Lung (tissue), 13 donors: ENCODE data around the gene ALDH2. TPM values are rescaled to one million over a fixed set of nuclear protein-coding genes. Genes with fewer than 3 reads are reported as not detected.

ENCODE experiments used
- ATAC-seq: fragments of 200-7000 bp; cut with Tn5 transposase; one replicate; pipeline ENCODE4 v1.9.1; 2020; ENCODE audit warnings: moderate number of reproducible peaks; ENCODE audit not compliant: insufficient read depth, low FRiP score
- DNase-seq, 3 donors: peaks; one replicate each; pipeline ENCODE4 v3.0.0-alpha.2; 2013 to 2017
- H3K27ac ChIP-seq, 2 donors: one replicate each; pipeline ENCODE4 v1.5.1; 2013; ENCODE audit warnings: mild to moderate bottlenecking in 2 of 2, moderate library complexity in 2 of 2, control low read depth in 1 of 2, inconsistent platforms in 1 of 2, low read depth in 1 of 2, low read length in 1 of 2
- H3K27me3 ChIP-seq, 3 donors: one replicate each; pipeline ENCODE4 v1.5.1; 2013; ENCODE audit warnings: low read length in 2 of 3; ENCODE audit not compliant: control insufficient read depth in 3 of 3, insufficient read depth in 3 of 3
- H3K36me3 ChIP-seq, 4 donors: one replicate each; pipeline ENCODE4 v1.5.1; 2013; ENCODE audit warnings: low read length in 4 of 4, mild to moderate bottlenecking in 1 of 4, moderate library complexity in 1 of 4; ENCODE audit not compliant: control insufficient read depth in 4 of 4, insufficient read depth in 4 of 4
- H3K4me1 ChIP-seq, 5 donors: one replicate each; pipeline ENCODE4 v1.5.1; 2013; ENCODE audit warnings: low read length in 5 of 5, mild to moderate bottlenecking in 2 of 5, moderate library complexity in 1 of 5; ENCODE audit not compliant: control insufficient read depth in 5 of 5, insufficient read depth in 5 of 5
- H3K4me3 ChIP-seq: one replicate; pipeline ENCODE4 v1.5.1; 2013; ENCODE audit warnings: mild to moderate bottlenecking, control low read depth, moderate library complexity
- H3K9ac ChIP-seq, 2 donors: one replicate each; pipeline ENCODE4 v1.5.1; 2013; ENCODE audit warnings: low read length in 2 of 2, control low read depth in 1 of 2; ENCODE audit not compliant: insufficient read depth in 1 of 2
- H3K9me3 ChIP-seq, 4 donors: one replicate each; pipeline ENCODE4 v1.5.1; 2013; ENCODE audit warnings: low read length in 3 of 4, mild to moderate bottlenecking in 1 of 4, moderate library complexity in 1 of 4; ENCODE audit not compliant: control insufficient read depth in 4 of 4, insufficient read depth in 3 of 4
- CTCF ChIP-seq: IDR thresholded peaks from 2 replicates; pipeline ENCODE4 v1.5.1; 2012; ENCODE audit warnings: mild to moderate bottlenecking; ENCODE audit errors: control extremely low read depth, extremely low read depth
- WGBS, 2 donors: extraction: QIAGEN DNeasy Blood & Tissue Kit; methylation state at CpG; one replicate each; pipeline ENCODE4 v1.1.7; 2013; 5-methylcytosine and 5-hydroxymethylcytosine counted together
- polyA plus RNA-seq, 2 donors: library from polyadenylated mRNA; stranded (reverse); fragments of 200-250 nt; gene quantifications; one replicate each; pipeline ENCODE4 v1.2.1, GENCODE V29; 2013
- small RNA-seq: library from RNA; depleted of rRNA; stranded (forward); fragments of <200 nt; gene quantifications from one replicate; pipeline ENCODE3, GENCODE V24; 2014; ENCODE audit warnings: low replicate concordance
- total RNA-seq, 2 donors: library from RNA; depleted of rRNA in 1 of 2; stranded (reverse); fragments of >200 nt in 1 of 2; gene quantifications; one replicate each; pipeline ENCODE4 v1.2.1, GENCODE V29; 2014 to 2021
- donor health status: control.
- donor health status: control.
- donor health status: Bipolar disorder and iron deficiency.
- donor health status: healthy.
- donor health status: DM: yes; HTN: yes; CAD: no.

ALDH2 gene
- total and polyA plus RNA-seq, 4 donors: 48.5 to 324 (median 158) TPM

DNA sequence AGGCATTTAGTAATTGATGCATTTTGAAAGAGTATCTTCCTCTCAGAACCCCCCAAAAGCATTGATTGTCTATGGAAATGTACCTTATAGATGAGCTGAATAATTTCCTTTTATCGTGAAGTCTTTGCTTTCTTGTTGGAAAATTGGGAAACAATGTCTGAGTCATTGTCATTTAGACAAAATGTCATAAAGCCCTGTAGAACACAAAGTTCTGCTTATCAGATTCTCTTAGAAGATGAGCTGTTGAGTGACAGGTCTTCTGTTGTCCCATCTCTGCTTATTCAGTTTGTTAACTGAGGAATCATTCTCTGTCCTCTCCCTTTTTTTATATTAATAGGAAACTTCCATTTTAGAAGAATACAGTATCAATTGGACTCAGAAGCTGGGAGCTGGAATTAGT, 98.2 kb downstream of the ALDH2 start:
- 83 to 86% methylated on average over 1 of the region's 1 CpG for WGBS, 2 donors
- no peaks in the 10 kb centered on the region for H3K9me3 ChIP-seq
- H3K4me1 ChIP-seq: no peaks in the 10 kb centered on the region
- DNase-seq (no peak), ATAC-seq (no peak)
- TF ChIP-seq CTCF: no peak
- no peak overlapping the region for H3K4me3 ChIP-seq
- H3K36me3 ChIP-seq: peaks cover 4 to 17% (median 10%) of the 10 kb centered on the region in 4 donors
- no peak overlapping the region for H3K9ac ChIP-seq
- no peaks in the 10 kb centered on the region for H3K27me3 ChIP-seq
- no peak overlapping the region for H3K27ac ChIP-seq

Small RNA genes lying within 50 kb of the gene (small RNA-seq; reads per million reads assigned to genes)
- 0.10 reads per million for gene MIR6761

Other genes starting within 250 kb of the ALDH2 start
- gene ATXN2, start 167.6 kb upstream of the ALDH2 start, total RNA-seq: 100 to 1,000 TPM in 1 of 2 donors, 10 to 100 TPM in 1; 57.4 to 100 TPM
- gene ATXN2, start 167.6 kb upstream of the ALDH2 start, polyA plus RNA-seq: 10 to 100 TPM; 18.0 to 29.6 TPM
- 10 to 100 TPM; 15.1 to 16.5 TPM for gene BRAP, start 81.0 kb upstream of the ALDH2 start, total RNA-seq
- gene BRAP, start 81.0 kb upstream of the ALDH2 start, polyA plus RNA-seq: 1 to 10 TPM; 9.1 to 9.2 TPM
- 10 to 100 TPM; 21.9 to 38.6 TPM for gene ACAD10, start 80.9 kb upstream of the ALDH2 start, total RNA-seq
- gene ACAD10, start 80.9 kb upstream of the ALDH2 start, polyA plus RNA-seq: 10 to 100 TPM; 10.1 to 13.0 TPM
- gene MAPKAPK5, start 75.3 kb downstream of the ALDH2 start, total RNA-seq: 10 to 100 TPM; 46.0 to 46.3 TPM
- gene MAPKAPK5, start 75.3 kb downstream of the ALDH2 start, polyA plus RNA-seq: 10 to 100 TPM; 15.4 to 28.4 TPM
- 10 to 100 TPM; 17.1 to 40.1 TPM for gene TMEM116, start 246.2 kb downstream of the ALDH2 start, total RNA-seq
- 10 to 100 TPM; 10.5 to 12.2 TPM for gene TMEM116, start 246.2 kb downstream of the ALDH2 start, polyA plus RNA-seq
- 100 to 1,000 TPM in 1 of 2 donors, 10 to 100 TPM in 1; 60.9 to 115 TPM for gene ERP29, start 246.5 kb downstream of the ALDH2 start, total RNA-seq
- 100 to 1,000 TPM; 115 to 150 TPM for gene ERP29, start 246.5 kb downstream of the ALDH2 start, polyA plus RNA-seq